Dendritic cell treated with granulocyte-macrophage colony-stimulating factor and Interleukin-4, amounts not matched to agents 40 ng/mL and 50 ng/mL, for 4 days (primary cell): Measurements from ENCODE around the gene ZNF582.
A peak's percentile ranks its signal among the peaks of the same experiment; 100 is the strongest.
"Not testable (repeated sequence)": the region's sequence is repeated elsewhere in the genome, so short reads cannot be mapped to it uniquely, and the experiment has no call there.

Experiments
- H3K27ac Mint-ChIP-seq: one replicate; pipeline ENCODE4 v1.8.0; 2022; ENCODE audit warnings: mild to moderate bottlenecking, mixed read lengths
- H3K27me3 Mint-ChIP-seq: one replicate; pipeline ENCODE4 v1.8.0; 2022; ENCODE audit warnings: mild to moderate bottlenecking, mixed read lengths
- H3K36me3 Mint-ChIP-seq: one replicate; pipeline ENCODE4 v1.8.0; 2022; ENCODE audit warnings: low read depth, mixed read lengths
- H3K4me1 Mint-ChIP-seq: one replicate; pipeline ENCODE4 v1.8.0; 2022; ENCODE audit warnings: low read depth, mixed read lengths
- H3K4me3 Mint-ChIP-seq: one replicate; pipeline ENCODE4 v1.8.0; 2022; ENCODE audit warnings: mild to moderate bottlenecking, moderate library complexity, mixed read lengths
- H3K9me3 Mint-ChIP-seq: one replicate; pipeline ENCODE4 v1.8.0; 2022; ENCODE audit warnings: mixed read lengths
- intact Hi-C: fragments of 100-400 bp; cut with micrococcal nuclease; formaldehyde crosslinking; loops from one replicate; pipeline ENCODE4 v1.15.0; 2022

The ZNF582 gene

GRCh38 chr19:56372281-56372680 lies 21.1 kb downstream of the ZNF582 start:
- Mint-ChIP-seq H3K4me1 (peaks cover 24% of the 10 kb centered on the region), H3K9me3 (peaks cover 92% of the 10 kb centered on the region), H3K4me3 (no peak overlapping the region), H3K27ac (no peak overlapping the region), H3K27me3 (no peaks in the 10 kb centered on the region), H3K36me3 (peaks cover 93% of the 10 kb centered on the region)
- intact Hi-C loops, result no loop called here

GRCh38 chr19:56369886-56370676 lies 23.3 kb downstream of the ZNF582 start:
- peaks cover 24% of the 10 kb centered on the region for H3K4me1 Mint-ChIP-seq
- no peak overlapping the region for H3K4me3 Mint-ChIP-seq
- peaks cover 71% of the 10 kb centered on the region for H3K36me3 Mint-ChIP-seq
- no peak overlapping the region for H3K27ac Mint-ChIP-seq
- peaks cover 92% of the 10 kb centered on the region for H3K9me3 Mint-ChIP-seq
- intact Hi-C loops, result no loop called here
- no peaks in the 10 kb centered on the region for H3K27me3 Mint-ChIP-seq

DNA sequence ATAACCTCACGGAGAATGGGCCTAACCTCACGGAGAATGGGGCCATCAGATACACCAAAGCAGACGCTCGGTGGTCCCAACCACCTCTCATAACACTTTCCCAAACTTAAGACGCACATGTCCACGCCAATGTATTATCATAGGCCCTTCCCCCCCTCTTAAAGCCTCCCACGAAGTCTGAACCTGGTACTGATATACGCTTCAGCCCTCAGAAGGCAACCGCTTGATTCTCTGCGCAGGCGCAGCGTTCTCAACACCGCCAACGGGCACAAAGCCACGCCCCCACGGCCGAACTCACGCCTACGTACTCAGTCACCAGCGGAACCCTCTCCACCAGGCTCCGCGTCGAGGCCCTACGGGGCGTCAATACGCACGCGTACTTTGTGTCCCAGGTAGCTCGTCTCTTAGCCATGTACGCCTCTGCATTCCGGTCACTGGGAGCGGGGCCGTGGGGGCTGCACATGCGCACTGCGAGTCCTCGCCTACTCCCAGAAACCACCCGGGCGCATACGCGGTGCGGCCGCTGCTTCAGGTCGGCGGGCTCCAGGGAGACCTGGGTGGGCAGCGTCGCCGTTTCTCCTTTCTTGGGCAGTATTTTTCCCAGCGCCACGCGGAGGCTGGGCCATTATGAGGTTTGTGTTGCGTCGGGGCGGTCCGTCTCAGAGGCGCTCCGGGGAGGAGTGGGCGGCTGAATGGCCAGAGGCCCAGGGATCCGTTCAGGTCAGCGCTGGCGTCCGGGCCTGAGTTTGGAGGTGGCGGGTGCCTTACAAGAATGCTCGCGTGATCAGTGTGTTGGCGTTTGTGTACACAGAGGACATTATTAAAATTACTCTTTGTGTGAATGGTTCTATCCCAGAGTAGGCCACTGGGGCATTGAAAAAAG lies 25.3 kb downstream of the ZNF582 start:
- peaks cover 51% of the 10 kb centered on the region for H3K36me3 Mint-ChIP-seq
- H3K27ac Mint-ChIP-seq, result peak overlapping the region; percentile 94
- intact Hi-C loops, result no loop called here
- H3K27me3 Mint-ChIP-seq, result no peaks in the 10 kb centered on the region
- H3K4me1 Mint-ChIP-seq, result peaks cover 24% of the 10 kb centered on the region
- peaks cover 87% of the 10 kb centered on the region for H3K9me3 Mint-ChIP-seq
- H3K4me3 Mint-ChIP-seq, result peak overlapping the region; percentile 90

DNA sequence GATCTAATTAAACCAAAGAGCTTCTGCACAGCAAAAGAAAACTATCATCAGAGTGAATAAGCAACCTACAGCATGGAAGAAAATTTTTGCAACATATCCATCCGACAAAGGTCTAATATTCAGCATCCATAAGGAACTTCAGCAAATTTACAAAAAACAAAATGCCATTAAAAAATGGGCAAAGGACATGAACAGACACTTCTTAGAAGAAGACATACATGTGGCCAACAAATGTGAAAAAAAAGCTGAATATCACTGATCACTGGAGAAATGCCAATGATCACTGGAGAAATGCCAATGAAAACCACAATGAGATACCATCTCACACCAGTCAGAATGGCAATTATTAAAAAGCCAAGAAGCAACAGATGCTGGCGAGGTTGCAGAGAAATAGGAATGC lies 32.5 kb downstream of the ZNF582 start:
- intact Hi-C loops, result no loop called here
- Mint-ChIP-seq H3K9me3 (peaks cover 68% of the 10 kb centered on the region), H3K4me3 (no peak overlapping the region)

DNA sequence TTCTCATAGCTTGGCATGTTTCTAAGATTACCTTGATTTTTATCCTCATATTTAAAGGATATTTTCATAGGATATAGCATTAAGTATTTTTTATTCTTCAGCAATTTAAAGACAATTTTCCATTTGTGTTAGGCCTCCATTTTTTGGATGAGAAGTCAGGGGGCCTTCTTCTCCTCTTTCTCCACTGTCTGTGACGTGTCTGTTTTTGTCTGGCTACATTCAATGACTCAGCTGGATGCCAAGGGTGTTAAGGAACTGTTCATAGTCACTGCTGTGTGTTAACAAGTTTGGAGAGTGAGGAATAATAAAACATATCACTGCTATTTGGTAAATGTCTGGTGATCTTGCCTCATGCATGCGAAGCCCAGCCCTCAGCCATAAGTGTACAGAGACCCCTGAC lies 36.4 kb downstream of the ZNF582 start:
- Mint-ChIP-seq H3K27ac (no peak overlapping the region), H3K27me3 (no peaks in the 10 kb centered on the region), H3K9me3 (peaks cover 42% of the 10 kb centered on the region), H3K36me3 (no peaks in the 10 kb centered on the region), H3K4me3 (no peak overlapping the region), H3K4me1 (no peaks in the 10 kb centered on the region)
- intact Hi-C loops, result loop anchor here (10.0 kb wide), 1 partner anchor 292 kb away; no protein-coding TSS in a partner anchor

More for the DNA sequence above, 32.5 kb downstream of the ZNF582 start:
- Mint-ChIP-seq H3K27me3 (no peaks in the 10 kb centered on the region), H3K27ac (no peak overlapping the region), H3K4me1 (no peaks in the 10 kb centered on the region), H3K36me3 (no peaks in the 10 kb centered on the region)

GRCh38 chr19:56355517-56355916 lies 37.8 kb downstream of the ZNF582 start:
- intact Hi-C loops, result loop anchor here (10.0 kb wide), 1 partner anchor 291 kb away; no protein-coding TSS in a partner anchor
- no peaks in the 10 kb centered on the region for H3K36me3 Mint-ChIP-seq
- no peaks in the 10 kb centered on the region for H3K27me3 Mint-ChIP-seq
- H3K9me3 Mint-ChIP-seq, result peaks cover 33% of the 10 kb centered on the region
- no peak overlapping the region for H3K4me3 Mint-ChIP-seq
- H3K4me1 Mint-ChIP-seq, result no peaks in the 10 kb centered on the region
- H3K27ac Mint-ChIP-seq, result no peak overlapping the region

DNA sequence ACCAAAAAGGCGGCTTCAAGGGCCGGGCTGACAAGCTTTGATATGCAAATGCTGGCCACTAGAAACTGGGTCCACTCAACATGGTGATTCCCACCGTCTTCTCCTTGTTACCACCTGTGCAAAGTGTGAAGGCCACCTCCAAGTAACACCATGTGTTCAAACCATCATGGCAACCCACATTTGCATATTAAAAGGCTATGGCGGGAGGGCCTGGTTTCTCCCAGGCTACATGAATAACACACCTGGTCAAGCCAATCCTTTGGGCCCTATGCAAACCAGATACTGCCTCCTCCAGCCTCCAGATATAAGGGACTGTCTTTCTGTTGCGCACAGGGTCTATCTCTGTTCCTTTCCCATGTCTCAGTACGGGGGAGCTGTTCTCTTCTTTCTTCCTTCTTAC lies 42.1 kb downstream of the ZNF582 start:
- Mint-ChIP-seq H3K4me3 (no peak overlapping the region), H3K9me3 (no peaks in the 10 kb centered on the region), H3K27me3 (no peaks in the 10 kb centered on the region), H3K36me3 (no peaks in the 10 kb centered on the region), H3K27ac (no peak overlapping the region), H3K4me1 (no peaks in the 10 kb centered on the region)
- intact Hi-C loops, result loop anchor here (10.0 kb wide), 1 partner anchor 286 kb away; no protein-coding TSS in a partner anchor

- Mint-ChIP-seq H3K27me3 (no peaks in the 10 kb centered on the region), H3K27ac (no peak overlapping the region), H3K4me1 (no peaks in the 10 kb centered on the region), H3K4me3 (no peak overlapping the region), H3K36me3 (no peaks in the 10 kb centered on the region), H3K9me3 (no peaks in the 10 kb centered on the region)
- intact Hi-C loops, result loop anchor here (10.0 kb wide), 1 partner anchor 286 kb away; no protein-coding TSS in a partner anchor
Measured at GRCh38 chr19:56350416-56351045, 42.8 kb downstream of the ZNF582 start.

DNA sequence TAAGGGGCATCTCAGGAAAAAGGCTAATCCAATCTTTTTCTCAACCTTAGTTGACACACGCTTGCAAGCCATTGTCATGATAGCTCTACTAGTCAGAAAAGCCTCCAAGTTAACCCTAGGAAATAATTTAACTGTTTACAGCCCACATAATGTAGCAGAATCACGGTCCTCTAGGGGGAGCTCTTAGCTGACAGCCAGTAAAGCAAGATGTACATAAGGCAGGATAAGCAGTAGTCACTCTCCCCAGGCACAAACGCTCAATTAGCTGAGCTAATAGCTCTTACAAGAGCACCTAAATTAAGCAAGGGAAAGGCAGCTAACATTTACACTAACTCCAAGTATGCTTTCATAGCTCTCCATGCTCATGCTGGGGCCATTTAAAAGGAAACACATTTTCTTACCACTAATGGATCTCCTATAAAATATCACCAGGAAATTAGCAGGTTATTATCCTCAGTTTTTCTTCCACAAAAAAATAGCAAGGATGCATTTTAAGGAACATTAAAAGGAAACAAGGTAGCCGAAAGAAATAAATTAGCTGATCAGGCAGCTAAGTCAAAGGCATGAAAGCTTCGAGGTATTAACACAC lies 45.0 kb downstream of the ZNF582 start:
- no peaks in the 10 kb centered on the region for H3K27me3 Mint-ChIP-seq

GRCh38 chr19:56347163-56347778 lies 46.1 kb downstream of the ZNF582 start:
- no peak overlapping the region for H3K4me3 Mint-ChIP-seq
- peaks cover 11% of the 10 kb centered on the region for H3K9me3 Mint-ChIP-seq
- intact Hi-C loops, result no loop called here
- no peaks in the 10 kb centered on the region for H3K36me3 Mint-ChIP-seq
- no peaks in the 10 kb centered on the region for H3K27me3 Mint-ChIP-seq
- H3K27ac Mint-ChIP-seq, result no peak overlapping the region
- H3K4me1 Mint-ChIP-seq, result no peaks in the 10 kb centered on the region

More for the DNA sequence above, 45.0 kb downstream of the ZNF582 start:
- no peaks in the 10 kb centered on the region for H3K9me3 Mint-ChIP-seq
- H3K36me3 Mint-ChIP-seq, result no peaks in the 10 kb centered on the region
- no peak overlapping the region for H3K4me3 Mint-ChIP-seq
- H3K27ac Mint-ChIP-seq, result no peak overlapping the region
- intact Hi-C loops, result no loop called here
- H3K4me1 Mint-ChIP-seq, result no peaks in the 10 kb centered on the region

DNA sequence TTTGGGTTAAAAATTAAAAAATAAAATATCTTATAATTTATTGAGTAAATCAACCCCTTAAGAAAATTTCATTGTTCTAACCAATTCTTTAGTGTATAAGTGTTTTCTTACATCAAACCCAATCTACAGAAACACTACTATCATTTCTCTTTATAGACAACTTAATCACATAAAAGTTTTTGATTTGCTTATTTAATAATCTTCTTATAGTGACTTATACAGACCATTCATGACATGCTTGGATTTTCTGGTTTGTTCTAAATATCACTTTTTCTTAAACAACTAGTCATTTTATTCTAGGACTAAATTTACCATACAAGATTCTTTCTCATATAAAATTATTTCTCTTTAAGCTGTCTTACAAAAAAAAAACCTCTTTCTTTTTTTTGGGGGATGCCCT lies 51.4 kb downstream of the ZNF582 start:
- Mint-ChIP-seq H3K36me3 (no peaks in the 10 kb centered on the region), H3K27ac (no peak overlapping the region), H3K9me3 (peaks cover 30% of the 10 kb centered on the region), H3K4me1 (no peaks in the 10 kb centered on the region), H3K27me3 (no peaks in the 10 kb centered on the region), H3K4me3 (no peak overlapping the region)
- intact Hi-C loops, result no loop called here

DNA sequence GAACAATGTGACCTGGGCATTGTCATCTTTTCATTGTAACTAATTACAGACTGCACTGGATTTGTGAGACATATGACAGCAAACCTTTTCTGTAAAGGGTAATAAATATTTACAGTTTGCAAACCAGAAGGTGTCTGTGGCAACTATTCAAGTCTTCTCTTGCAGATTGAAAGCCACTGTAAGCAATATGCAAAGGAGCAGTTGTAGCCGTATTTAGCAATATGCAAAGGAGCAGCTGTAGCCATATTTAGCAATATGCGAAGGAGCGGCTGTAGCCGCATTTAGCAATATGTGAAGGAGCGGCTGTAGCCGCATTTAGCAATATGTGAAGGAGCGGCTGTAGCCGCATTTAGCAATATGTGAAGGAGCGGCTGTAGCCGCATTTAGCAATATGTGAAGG lies 54.3 kb downstream of the ZNF582 start:
- H3K36me3 Mint-ChIP-seq, H3K27me3 Mint-ChIP-seq, H3K4me3 Mint-ChIP-seq, H3K4me1 Mint-ChIP-seq, H3K27ac Mint-ChIP-seq, intact Hi-C loops: not testable (repeated sequence)
- H3K9me3 Mint-ChIP-seq, result peaks cover 30% of the 10 kb centered on the region

- H3K4me1 Mint-ChIP-seq, H3K4me3 Mint-ChIP-seq, intact Hi-C loops, H3K27me3 Mint-ChIP-seq, H3K36me3 Mint-ChIP-seq, H3K27ac Mint-ChIP-seq: not testable (repeated sequence)
- H3K9me3 Mint-ChIP-seq, result peaks cover 19% of the 10 kb centered on the region
Measured at GRCh38 chr19:56337077-56337476, 56.3 kb downstream of the ZNF582 start.
